Muscle of leg (tissue), 11 donors: ENCODE data around the gene DCUN1D2. TPM values are rescaled to one million over a fixed set of nuclear protein-coding genes. Genes with fewer than 3 reads are reported as not detected.

Experiments used
- DNase-seq: peaks from one replicate; pipeline ENCODE4 v3.0.0; 2013
- H3K27ac ChIP-seq: one replicate; pipeline ENCODE4 v1.5.1; 2013; ENCODE audit warnings: mild to moderate bottlenecking, low read length, control low read depth
- H3K27me3 ChIP-seq: one replicate; pipeline ENCODE4 v1.6.1; 2013; ENCODE audit warnings: low read length; ENCODE audit not compliant: control insufficient read depth, insufficient read depth
- H3K36me3 ChIP-seq: one replicate; pipeline ENCODE4 v1.6.1; 2013; ENCODE audit warnings: low read length; ENCODE audit not compliant: control insufficient read depth, insufficient read depth
- H3K4me1 ChIP-seq: one replicate; pipeline ENCODE4 v1.6.1; 2013; ENCODE audit warnings: low read length; ENCODE audit not compliant: control insufficient read depth, insufficient read depth
- H3K4me3 ChIP-seq: one replicate; pipeline ENCODE4 v1.5.1; 2013; ENCODE audit warnings: low read length, control low read depth
- H3K9me3 ChIP-seq: replicated peaks from 2 replicates; pipeline ENCODE4 v1.6.1; 2013; ENCODE audit warnings: low read depth, low read length; ENCODE audit not compliant: control insufficient read depth
- WGBS: methylation state at CpG from one replicate; pipeline ENCODE4 v1.1.5; 2013; ENCODE audit warnings: missing lambda C conversion rate; ENCODE audit not compliant: insufficient coverage; 5-methylcytosine and 5-hydroxymethylcytosine counted together
- polyA plus RNA-seq, 8 donors: library from polyadenylated mRNA; unstranded; fragments of 120-200 nt; gene quantifications; one replicate each; pipeline versions ENCODE4 v1.2.1 to v1.2.3, GENCODE V29; 2013; ENCODE audit warnings: inconsistent platforms in 1 of 8, low replicate concordance in 1 of 8; ENCODE audit not compliant: insufficient read length in 8 of 8, insufficient read depth in 1 of 8
- total RNA-seq: library from RNA; stranded (reverse); fragments of 120-200 nt; gene quantifications from one replicate; pipeline ENCODE4 v1.2.4, GENCODE V29; 2013

The DCUN1D2 gene
- total and polyA plus RNA-seq, 9 donors, result 11.3 to 17.6 (median 14.1) TPM

GRCh38 chr13:113433391-113433916 is 57.1 kb downstream of the DCUN1D2 start:
- no peaks in the 10 kb centered on the region for H3K9me3 ChIP-seq
- no peak for DNase-seq
- no peaks in the 10 kb centered on the region for H3K27me3 ChIP-seq
- H3K36me3 ChIP-seq, result peaks cover 15% of the 10 kb centered on the region
- no peak overlapping the region for H3K27ac ChIP-seq
- peaks cover 8% of the 10 kb centered on the region for H3K4me1 ChIP-seq
- no CpG with 5 or more reads among the region's 21 CpGs for WGBS
- no peak overlapping the region for H3K4me3 ChIP-seq

GRCh38 chr13:113432506-113433270 is 57.8 kb downstream of the DCUN1D2 start:
- Histone ChIP-seq H3K4me1 (peaks cover 8% of the 10 kb centered on the region), H3K36me3 (peaks cover 17% of the 10 kb centered on the region), H3K9me3 (no peaks in the 10 kb centered on the region), H3K27ac (no peak overlapping the region), H3K27me3 (no peaks in the 10 kb centered on the region), H3K4me3 (no peak overlapping the region)
- no peak for DNase-seq
- WGBS, result 62% methylated on average over 20 of the region's 34 CpGs

GRCh38 chr13:113431171-113431570 is 59.3 kb downstream of the DCUN1D2 start:
- Histone ChIP-seq H3K36me3 (peaks cover 24% of the 10 kb centered on the region), H3K27ac (no peak overlapping the region), H3K27me3 (no peaks in the 10 kb centered on the region), H3K4me3 (no peak overlapping the region), H3K4me1 (peaks cover 12% of the 10 kb centered on the region), H3K9me3 (no peaks in the 10 kb centered on the region)
- DNase-seq, result no peak
- WGBS, result 83% methylated on average over 20 of the region's 22 CpGs

- no peaks in the 10 kb centered on the region for H3K27me3 ChIP-seq
- H3K4me1 ChIP-seq, result peaks cover 13% of the 10 kb centered on the region
- peaks cover 27% of the 10 kb centered on the region for H3K36me3 ChIP-seq
- H3K4me3 ChIP-seq, result no peak overlapping the region
- no peak for DNase-seq
- H3K9me3 ChIP-seq, result no peaks in the 10 kb centered on the region
- WGBS, result 92% methylated on average over 18 of the region's 23 CpGs
- no peak overlapping the region for H3K27ac ChIP-seq
These were observed 60.0 kb downstream of the DCUN1D2 start for GRCh38 chr13:113430378-113431110.

GRCh38 chr13:113429608-113429985 is 60.9 kb downstream of the DCUN1D2 start:
- H3K4me3 ChIP-seq, result no peak overlapping the region
- peaks cover 13% of the 10 kb centered on the region for H3K4me1 ChIP-seq
- H3K27me3 ChIP-seq, result no peaks in the 10 kb centered on the region
- no peaks in the 10 kb centered on the region for H3K9me3 ChIP-seq
- 80% methylated on average over 15 of the region's 16 CpGs for WGBS
- no peak for DNase-seq
- H3K27ac ChIP-seq, result no peak overlapping the region
- H3K36me3 ChIP-seq, result peaks cover 27% of the 10 kb centered on the region

GRCh38 chr13:113428871-113429607 is 61.5 kb downstream of the DCUN1D2 start:
- Histone ChIP-seq H3K27me3 (no peaks in the 10 kb centered on the region), H3K9me3 (no peaks in the 10 kb centered on the region), H3K36me3 (peaks cover 27% of the 10 kb centered on the region), H3K27ac (no peak overlapping the region), H3K4me1 (peaks cover 13% of the 10 kb centered on the region), H3K4me3 (no peak overlapping the region)
- WGBS, result 94% methylated on average over 32 of the region's 45 CpGs
- DNase-seq, result no peak

- H3K4me3 ChIP-seq, result no peak overlapping the region
- no peak overlapping the region for H3K27ac ChIP-seq
- peaks cover 27% of the 10 kb centered on the region for H3K36me3 ChIP-seq
- H3K4me1 ChIP-seq, result peaks cover 13% of the 10 kb centered on the region
- no peaks in the 10 kb centered on the region for H3K27me3 ChIP-seq
- H3K9me3 ChIP-seq, result no peaks in the 10 kb centered on the region
- no peak for DNase-seq
- WGBS, result 86% methylated on average over 17 of the region's 17 CpGs
These were observed 62.0 kb downstream of the DCUN1D2 start for GRCh38 chr13:113428469-113428865.

- Histone ChIP-seq H3K27ac (no peak overlapping the region), H3K27me3 (no peaks in the 10 kb centered on the region), H3K36me3 (peaks cover 21% of the 10 kb centered on the region), H3K9me3 (no peaks in the 10 kb centered on the region), H3K4me1 (peaks cover 12% of the 10 kb centered on the region), H3K4me3 (no peak overlapping the region)
- DNase-seq, result no peak
- WGBS, result 86% methylated on average over 17 of the region's 31 CpGs
These were observed 62.7 kb downstream of the DCUN1D2 start for GRCh38 chr13:113427562-113428468.

- 60% methylated on average over 15 of the region's 15 CpGs for WGBS
- Histone ChIP-seq H3K36me3 (peaks cover 21% of the 10 kb centered on the region), H3K4me3 (no peak overlapping the region), H3K4me1 (peaks cover 21% of the 10 kb centered on the region), H3K9me3 (no peaks in the 10 kb centered on the region), H3K27ac (no peak overlapping the region), H3K27me3 (no peaks in the 10 kb centered on the region)
- no peak for DNase-seq
These were observed 63.9 kb downstream of the DCUN1D2 start for GRCh38 chr13:113426591-113426986.
